NCI-H1694 treated with DMSO at 0.1 percent for 48 hours (cell line): ENCODE results near the gene ZNF322.

Experiments used
- DNase-seq: peaks from one replicate; lab custom pipeline; 2025; lab: John Stamatoyannopoulos, UW

ZNF322 gene

DNA sequence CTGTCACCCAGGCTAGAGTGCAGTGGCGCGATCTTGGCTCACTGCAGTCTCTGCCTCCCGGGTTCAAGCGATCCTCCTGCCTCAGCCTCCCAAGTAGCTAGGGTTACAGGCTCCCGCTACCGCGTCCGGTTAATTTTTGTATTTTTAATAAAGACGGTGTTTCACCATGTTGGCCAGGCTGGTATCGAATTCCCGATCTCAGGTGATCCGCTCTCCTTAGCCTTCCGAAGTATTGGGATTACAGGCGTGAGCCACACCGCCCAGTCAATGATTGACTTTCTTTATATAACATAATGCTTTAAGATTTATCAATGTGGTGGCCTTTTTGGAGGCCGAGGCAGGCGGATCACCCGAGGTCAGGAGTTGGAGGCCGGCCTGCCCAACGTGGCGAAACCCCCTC lies 70.6 kb downstream of the ZNF322 start:
- DNase-seq, result no peak
